ENCODE data around the gene PIGT.

DNA sequence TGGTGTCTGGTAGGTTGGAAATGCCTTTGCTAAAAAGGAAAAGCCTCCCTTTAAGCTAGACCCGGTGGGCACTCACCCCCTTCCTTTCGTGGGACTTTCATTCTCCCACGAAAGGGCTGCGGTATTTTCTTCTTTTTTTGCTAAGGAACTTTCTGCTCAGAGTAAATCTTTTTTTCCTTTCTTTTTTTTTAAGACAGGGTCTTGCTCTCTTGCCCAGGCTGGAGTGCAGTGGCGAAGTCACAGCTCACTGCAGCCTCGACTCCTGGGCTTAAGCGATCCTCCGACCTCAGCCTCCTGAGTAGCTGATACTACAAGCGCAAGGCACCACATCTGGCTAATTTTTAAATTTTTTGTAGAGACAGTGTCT is 41.9 kb upstream of the PIGT start:
- TF ChIP-seq, protein P1, sequence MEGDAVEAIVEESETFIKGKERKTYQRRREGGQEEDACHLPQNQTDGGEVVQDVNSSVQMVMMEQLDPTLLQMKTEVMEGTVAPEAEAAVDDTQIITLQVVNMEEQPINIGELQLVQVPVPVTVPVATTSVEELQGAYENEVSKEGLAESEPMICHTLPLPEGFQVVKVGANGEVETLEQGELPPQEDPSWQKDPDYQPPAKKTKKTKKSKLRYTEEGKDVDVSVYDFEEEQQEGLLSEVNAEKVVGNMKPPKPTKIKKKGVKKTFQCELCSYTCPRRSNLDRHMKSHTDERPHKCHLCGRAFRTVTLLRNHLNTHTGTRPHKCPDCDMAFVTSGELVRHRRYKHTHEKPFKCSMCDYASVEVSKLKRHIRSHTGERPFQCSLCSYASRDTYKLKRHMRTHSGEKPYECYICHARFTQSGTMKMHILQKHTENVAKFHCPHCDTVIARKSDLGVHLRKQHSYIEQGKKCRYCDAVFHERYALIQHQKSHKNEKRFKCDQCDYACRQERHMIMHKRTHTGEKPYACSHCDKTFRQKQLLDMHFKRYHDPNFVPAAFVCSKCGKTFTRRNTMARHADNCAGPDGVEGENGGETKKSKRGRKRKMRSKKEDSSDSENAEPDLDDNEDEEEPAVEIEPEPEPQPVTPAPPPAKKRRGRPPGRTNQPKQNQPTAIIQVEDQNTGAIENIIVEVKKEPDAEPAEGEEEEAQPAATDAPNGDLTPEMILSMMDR (conservative IDR thresholded peaks at IDR 0.05 in 1 of 2, IDR thresholded peaks at IDR 0.05 in 1 of 2; ENCODE audit: low read depth in 1 of 2, low read length in 2 of 2) = no peak
- TF ChIP-seq EZH2 (IDR thresholded peaks at IDR 0.05; ENCODE audit: low read length, missing control alignments) = no peak

Measured in fibroblast of lung (primary cell).